Bronchial epithelial cell (primary cell): Measurements from ENCODE around the gene ADAMTSL2. TPM values are rescaled to one million over a fixed set of nuclear protein-coding genes. Genes with fewer than 3 reads are reported as not detected.

ENCODE experiments used
- DNase-seq: peaks from one replicate; pipeline ENCODE4 v3.0.0-alpha.2; 2010; ENCODE audit warnings: low read depth
- FAIRE-seq: peaks from 2 replicates; lab custom pipeline; 2011; peaks lifted over from hg19 to GRCh38; lab: Jason Lieb, UNC
- H3K27me3 ChIP-seq: 2 replicates; pipeline ENCODE4 v1.5.1; 2011; ENCODE audit warnings: low read length; ENCODE audit not compliant: control insufficient read depth, insufficient read depth
- H3K36me3 ChIP-seq: 2 replicates; pipeline ENCODE4 v1.5.1; 2011; ENCODE audit warnings: low read length; ENCODE audit not compliant: control insufficient read depth, insufficient read depth
- H3K4me3 ChIP-seq: 2 replicates; pipeline ENCODE4 v1.5.1; 2011; ENCODE audit warnings: mild to moderate bottlenecking, low read depth, low read length, control low read depth
- total RNA-seq: library from RNA; depleted of rRNA; stranded (reverse); fragments of >200 nt; gene quantifications from 2 replicates; pipeline ENCODE4 v1.2.1, GENCODE V29; 2014
- TF ChIP-seq, protein P1 (sequence below): IDR thresholded peaks from 2 replicates; pipeline ENCODE4 v1.5.1; 2011; ENCODE audit warnings: mild to moderate bottlenecking, moderate library complexity, low read length, control low read depth, inconsistent platforms; ENCODE audit not compliant: insufficient read depth, severe bottlenecking

The ADAMTSL2 gene
- total RNA-seq, 1 donor from 2014 or later: not detected

DNA sequence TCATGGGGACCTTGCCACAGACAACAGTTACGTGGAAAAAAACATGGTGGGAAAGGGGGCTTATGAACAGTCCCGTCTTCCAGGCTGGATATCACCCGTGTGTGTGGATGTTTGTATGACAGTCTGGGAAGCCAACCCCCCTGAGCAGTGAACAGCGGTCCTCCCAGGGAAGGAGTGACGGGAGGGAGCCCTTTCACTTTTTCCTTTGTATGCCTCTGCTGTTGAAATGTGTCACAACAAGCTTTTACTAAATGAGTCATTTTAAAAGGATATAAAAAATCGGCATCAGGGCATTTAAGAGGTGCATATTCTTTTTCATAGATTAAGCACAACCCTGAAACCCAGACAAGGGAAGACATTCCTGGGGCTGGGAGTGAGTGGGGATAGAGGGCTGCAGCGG is 14.8 kb upstream of the ADAMTSL2 start:
- Histone ChIP-seq H3K4me3 (no peak overlapping the region), H3K36me3 (no peaks in the 10 kb centered on the region), H3K27me3 (peaks cover 8% of the 10 kb centered on the region)
- peak; percentile 54 for DNase-seq
- no peak for FAIRE-seq
- TF ChIP-seq, protein P1, sequence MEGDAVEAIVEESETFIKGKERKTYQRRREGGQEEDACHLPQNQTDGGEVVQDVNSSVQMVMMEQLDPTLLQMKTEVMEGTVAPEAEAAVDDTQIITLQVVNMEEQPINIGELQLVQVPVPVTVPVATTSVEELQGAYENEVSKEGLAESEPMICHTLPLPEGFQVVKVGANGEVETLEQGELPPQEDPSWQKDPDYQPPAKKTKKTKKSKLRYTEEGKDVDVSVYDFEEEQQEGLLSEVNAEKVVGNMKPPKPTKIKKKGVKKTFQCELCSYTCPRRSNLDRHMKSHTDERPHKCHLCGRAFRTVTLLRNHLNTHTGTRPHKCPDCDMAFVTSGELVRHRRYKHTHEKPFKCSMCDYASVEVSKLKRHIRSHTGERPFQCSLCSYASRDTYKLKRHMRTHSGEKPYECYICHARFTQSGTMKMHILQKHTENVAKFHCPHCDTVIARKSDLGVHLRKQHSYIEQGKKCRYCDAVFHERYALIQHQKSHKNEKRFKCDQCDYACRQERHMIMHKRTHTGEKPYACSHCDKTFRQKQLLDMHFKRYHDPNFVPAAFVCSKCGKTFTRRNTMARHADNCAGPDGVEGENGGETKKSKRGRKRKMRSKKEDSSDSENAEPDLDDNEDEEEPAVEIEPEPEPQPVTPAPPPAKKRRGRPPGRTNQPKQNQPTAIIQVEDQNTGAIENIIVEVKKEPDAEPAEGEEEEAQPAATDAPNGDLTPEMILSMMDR: no peak

DNA sequence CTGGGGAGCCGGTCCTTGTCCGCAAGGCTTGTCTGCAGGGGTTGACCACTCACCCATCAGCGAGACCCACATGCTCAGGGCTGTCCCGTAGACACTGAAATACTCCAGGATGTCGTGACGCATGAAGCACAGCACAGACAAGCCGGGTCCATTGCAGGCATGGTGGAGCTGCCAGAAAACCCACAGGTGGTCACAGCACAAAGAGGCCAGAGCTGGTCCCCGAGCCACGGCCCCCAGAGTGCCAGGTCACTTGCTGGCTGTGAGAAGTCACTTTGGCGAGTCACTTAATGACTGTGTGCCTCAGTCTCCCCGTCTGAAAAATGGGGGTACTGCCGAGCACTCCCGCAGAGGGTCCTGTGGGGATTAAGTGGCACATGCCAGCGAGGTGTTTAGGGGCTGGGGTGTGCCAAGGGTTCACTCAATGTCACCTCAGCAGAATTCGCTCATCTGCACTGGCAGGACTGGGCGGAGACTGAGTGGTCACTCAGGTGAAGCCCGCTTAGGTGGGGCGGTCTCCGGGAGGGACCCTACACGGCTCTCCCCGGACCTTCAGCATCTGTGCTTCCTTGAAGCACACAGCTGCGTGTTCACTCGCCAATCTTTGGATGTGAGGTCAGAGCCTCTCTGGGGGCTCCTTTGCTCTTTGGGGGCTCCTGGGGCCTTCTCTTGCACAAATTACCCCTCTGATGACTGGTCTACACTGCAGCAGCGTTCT is 14.2 kb upstream of the ADAMTSL2 start:
- TF ChIP-seq, protein P1: no peak
- no peak for DNase-seq
- Histone ChIP-seq H3K4me3 (no peak overlapping the region), H3K36me3 (no peaks in the 10 kb centered on the region), H3K27me3 (peaks cover 8% of the 10 kb centered on the region)
- no peak for FAIRE-seq

DNA sequence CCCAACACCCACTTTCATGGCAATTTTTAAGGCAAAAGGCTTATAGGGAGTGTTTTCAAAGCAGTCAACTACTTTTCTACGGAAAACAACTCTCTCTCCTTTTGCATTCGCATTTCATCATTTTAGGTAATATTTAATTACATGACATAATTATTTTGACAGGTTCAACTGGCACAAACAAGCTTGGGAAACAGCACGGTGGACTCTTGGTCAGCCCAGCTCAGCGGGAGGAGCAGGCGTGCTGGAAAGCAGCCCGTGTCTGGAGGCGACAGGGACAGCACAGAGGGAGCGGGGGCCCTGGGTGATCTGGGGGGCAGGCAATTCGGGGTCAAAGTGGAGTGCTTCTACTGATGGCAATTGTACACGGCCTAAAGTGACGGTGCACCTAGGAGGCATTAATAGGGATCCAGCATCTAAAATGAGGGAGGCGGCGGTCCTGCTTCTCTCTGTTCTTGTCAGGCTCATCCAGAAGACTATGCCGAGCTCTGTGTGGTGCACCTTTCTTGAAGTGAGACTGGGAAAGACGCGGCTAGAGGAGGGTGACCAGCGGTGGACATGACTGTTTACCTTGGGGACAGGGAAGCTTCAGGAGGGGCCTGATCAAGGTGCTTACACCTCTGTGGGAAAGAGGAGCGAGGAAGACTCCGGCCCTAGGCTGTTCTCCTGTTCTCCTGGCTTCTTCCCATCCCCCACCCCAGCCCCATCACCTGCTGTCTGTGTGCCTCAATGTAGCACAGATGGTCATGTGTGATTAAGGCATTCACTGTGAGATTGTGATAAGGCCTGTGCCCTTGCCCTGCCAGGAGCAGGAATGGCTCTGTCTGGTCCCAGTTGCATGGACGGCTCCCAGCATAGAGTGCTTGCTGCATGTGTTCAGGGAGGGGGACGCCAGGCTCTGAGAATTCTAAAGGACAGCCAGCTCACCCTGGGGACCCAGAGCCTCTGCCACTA is 13.1 kb upstream of the ADAMTSL2 start:
- peaks cover 8% of the 10 kb centered on the region for H3K27me3 ChIP-seq
- H3K4me3 ChIP-seq: no peak overlapping the region
- H3K36me3 ChIP-seq: no peaks in the 10 kb centered on the region
- DNase-seq (no peak), FAIRE-seq (peak; percentile 58)
- TF ChIP-seq, protein P1: no peak

DNA sequence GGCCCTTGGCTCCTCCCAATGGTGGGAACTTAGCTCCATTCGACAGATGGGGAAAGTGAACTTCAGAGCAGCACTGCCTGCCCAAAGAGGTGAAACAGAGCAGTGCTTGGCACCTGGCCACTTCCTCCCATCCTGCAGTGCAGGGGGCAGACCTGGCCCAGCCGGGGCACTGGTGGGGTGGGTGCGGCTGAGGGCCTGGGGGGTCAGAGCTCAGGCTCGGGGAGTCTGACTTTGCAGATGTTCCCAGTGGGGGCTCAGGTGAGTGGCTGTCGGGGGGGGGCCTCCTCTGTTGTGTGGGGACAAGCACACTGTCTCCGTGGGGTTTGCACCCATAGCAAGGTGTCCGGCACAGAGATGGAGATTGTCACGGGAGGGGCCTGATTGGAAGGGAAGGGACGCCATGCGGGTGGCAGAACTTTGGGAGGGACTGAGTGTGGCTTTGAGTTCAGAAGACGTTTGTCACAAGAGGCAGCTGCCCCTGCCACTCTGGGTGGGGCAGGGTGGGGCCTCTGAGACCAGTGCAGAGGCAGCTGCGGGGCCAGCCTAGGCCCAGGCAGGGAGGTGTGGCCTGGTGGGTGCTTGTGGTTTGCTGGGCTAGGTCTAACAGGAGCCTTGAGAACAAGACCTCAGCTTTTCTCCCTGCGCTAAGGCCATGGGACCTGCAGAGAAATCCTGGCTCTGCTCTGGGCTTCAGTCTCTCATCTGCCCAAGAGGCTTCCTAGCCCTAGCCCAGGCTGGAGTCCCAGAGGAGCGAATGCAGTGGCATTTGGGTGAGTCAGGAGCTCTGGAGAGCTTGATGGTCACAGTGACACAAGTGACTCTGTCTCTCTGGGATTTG is 12.2 kb upstream of the ADAMTSL2 start:
- no peak overlapping the region for H3K4me3 ChIP-seq
- peaks cover 9% of the 10 kb centered on the region for H3K27me3 ChIP-seq
- FAIRE-seq (no peak), DNase-seq (no peak)
- TF ChIP-seq, protein P1: no peak
- no peaks in the 10 kb centered on the region for H3K36me3 ChIP-seq

DNA sequence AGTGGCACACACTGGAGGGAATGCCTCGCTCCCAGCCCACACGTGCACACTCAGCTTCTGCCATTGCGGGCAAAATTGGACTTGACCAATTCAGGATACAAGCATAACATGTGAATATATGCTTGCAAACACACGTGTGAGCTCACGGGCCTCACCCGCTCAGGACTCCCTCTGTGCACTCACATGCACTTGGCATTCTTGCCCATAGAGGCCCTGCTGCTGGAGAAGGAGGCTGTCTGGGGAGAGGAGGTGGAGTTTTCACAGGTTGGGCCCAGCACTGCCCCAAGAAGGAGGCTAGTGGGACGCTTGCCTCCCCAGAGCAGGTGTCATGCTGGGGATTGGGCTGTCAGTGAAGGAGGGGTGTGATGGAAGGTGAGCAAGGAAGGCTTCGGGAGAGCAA is 11.4 kb upstream of the ADAMTSL2 start:
- DNase-seq (no peak), FAIRE-seq (no peak)
- TF ChIP-seq, protein P1: no peak
- H3K36me3 ChIP-seq: no peaks in the 10 kb centered on the region
- H3K27me3 ChIP-seq: peaks cover 16% of the 10 kb centered on the region
- no peak overlapping the region for H3K4me3 ChIP-seq
